ENCODE data around the gene DHRS11. TPM values are rescaled to one million over a fixed set of nuclear protein-coding genes. Genes with fewer than 3 reads are reported as not detected.

DHRS11 gene
- total and polyA plus RNA-seq, 12 donors = 5.9 to 28.1 (median 12.9) TPM

- no peaks in the 10 kb centered on the region for H3K36me3 ChIP-seq (replicated peaks in 1 of 2)
- peaks cover 0 to 28% of the 10 kb centered on the region in 2 donors for H3K4me1 ChIP-seq (replicated peaks in 1 of 2)
- no peak overlapping the region for H3K27ac ChIP-seq
- WGBS, 4 donors = 80 to 87% (median 83%) methylated on average over 6 to 7 of the region's 7 CpGs; no CpG with 5 or more reads in 1 of the 4 donors
- no peaks in the 10 kb centered on the region for H3K27me3 ChIP-seq
- DNase-seq = no peak
- H3K4me3 ChIP-seq = no peak overlapping the region
- intact Hi-C loops (cut with DNase I) = no loop called here
- H3K9me3 ChIP-seq (replicated peaks in 1 of 3) = no peaks in the 10 kb centered on the region
- TF ChIP-seq POLR2A (IDR thresholded peaks at IDR 0.05) = no peak
- TF ChIP-seq CTCF (IDR thresholded peaks at IDR 0.05) = no peak
Observed at GRCh38 chr17:36608280-36608679, 16.6 kb downstream of the DHRS11 start.

DNA sequence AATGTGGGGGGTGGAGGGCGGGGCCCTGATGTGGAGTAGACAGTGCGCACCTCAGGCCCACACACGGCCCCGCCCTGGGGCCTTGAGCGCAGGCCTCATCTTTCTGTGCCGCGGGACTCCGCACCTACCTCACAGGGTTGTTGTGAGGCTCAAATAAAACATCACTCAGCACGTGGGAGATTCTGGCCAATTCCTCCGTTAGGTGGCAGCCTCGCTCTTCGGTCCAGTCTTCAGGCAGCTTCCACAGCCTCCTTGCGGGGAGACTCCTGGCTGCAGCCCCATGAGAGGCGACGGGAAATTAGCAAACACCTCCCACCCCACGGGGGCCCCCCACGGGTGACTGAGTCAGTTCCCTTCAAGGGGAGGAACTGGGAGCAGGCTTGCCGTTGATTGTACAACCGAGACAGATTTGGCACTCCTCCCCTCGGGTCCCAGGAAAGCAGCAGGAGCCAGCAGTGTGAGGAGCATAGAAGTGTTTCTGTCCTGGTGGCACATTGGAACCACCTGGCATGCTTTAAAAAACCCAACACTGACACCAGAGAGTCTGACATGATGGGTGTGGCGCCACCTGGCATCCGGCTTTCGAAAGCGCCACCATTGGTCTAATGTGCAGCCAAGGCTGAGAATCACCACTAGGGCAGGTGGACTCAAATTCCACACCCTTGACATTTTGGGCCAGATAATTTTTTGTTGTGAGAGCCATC, 17.3 kb downstream of the DHRS11 start:
- WGBS, 4 donors = 14 to 30% (median 24%) methylated on average over 10 to 24 of the region's 24 CpGs
- intact Hi-C loops (cut with DNase I) = no loop called here
- no peaks in the 10 kb centered on the region for H3K27me3 ChIP-seq
- H3K4me3 ChIP-seq = peak overlapping the region in 1 of 4 donors; percentile 2
- H3K36me3 ChIP-seq (replicated peaks in 1 of 2) = no peaks in the 10 kb centered on the region
- TF ChIP-seq CTCF (IDR thresholded peaks at IDR 0.05) (peak; percentile 19 to 62 (median 49)), POLR2A (IDR thresholded peaks at IDR 0.05) (no peak)
- peaks cover 0 to 22% of the 10 kb centered on the region in 2 donors for H3K4me1 ChIP-seq (replicated peaks in 1 of 2)
- DNase-seq = peak; percentile 56 to 82 (median 74)
- peak overlapping the region in 1 of 5 donors; percentile 61 for H3K27ac ChIP-seq
- no peaks in the 10 kb centered on the region for H3K9me3 ChIP-seq (replicated peaks in 1 of 3)

DNA sequence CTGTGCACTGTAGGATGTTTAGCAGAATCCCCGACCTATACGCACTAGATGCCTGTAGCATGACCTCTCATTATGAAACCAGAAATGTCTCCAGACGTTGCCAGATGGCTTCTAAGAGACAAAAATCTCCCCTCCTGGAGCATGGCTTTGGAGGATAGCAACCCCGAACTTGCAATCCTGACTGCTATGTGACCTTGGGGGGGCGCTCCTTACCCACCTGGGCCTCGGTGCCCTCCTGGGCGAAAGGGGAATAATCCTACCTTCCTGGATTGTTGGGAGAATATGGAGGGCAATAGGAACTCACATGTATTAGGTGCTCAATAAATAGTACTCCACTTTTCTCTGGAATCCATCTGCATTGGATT, 17.8 kb downstream of the DHRS11 start:
- Histone ChIP-seq H3K9me3 (replicated peaks in 1 of 3) (no peaks in the 10 kb centered on the region), H3K27ac (no peak overlapping the region), H3K4me3 (no peak overlapping the region), H3K4me1 (replicated peaks in 1 of 2) (peaks cover 0 to 19% of the 10 kb centered on the region in 2 donors), H3K27me3 (no peaks in the 10 kb centered on the region), H3K36me3 (replicated peaks in 1 of 2) (no peaks in the 10 kb centered on the region)
- intact Hi-C loops (cut with DNase I) = no loop called here
- TF ChIP-seq CTCF (IDR thresholded peaks at IDR 0.05) = no peak
- TF ChIP-seq POLR2A (IDR thresholded peaks at IDR 0.05) = no peak
- no peak for DNase-seq
- WGBS, 4 donors = 66 to 78% (median 75%) methylated on average over 5 to 7 of the region's 7 CpGs

DNA sequence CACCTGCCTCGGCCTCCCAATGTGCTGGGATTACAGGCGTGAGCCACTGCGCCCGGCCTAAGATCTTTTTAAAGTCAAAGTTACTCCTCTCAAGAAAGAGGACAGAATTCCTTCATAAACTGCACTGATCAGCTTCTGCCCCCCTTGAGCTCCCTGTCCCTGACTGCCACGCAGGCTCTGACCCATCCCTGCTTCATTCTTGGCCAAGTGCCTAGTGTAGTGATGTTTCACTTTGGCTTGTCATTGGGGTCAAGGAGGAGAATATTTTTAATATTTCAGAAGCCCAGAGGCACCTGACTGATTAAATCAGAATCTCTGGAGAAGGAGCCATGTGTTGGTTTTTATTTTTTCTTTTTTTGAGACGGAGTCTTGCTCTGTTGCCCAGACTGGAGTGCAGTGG, 18.8 kb downstream of the DHRS11 start:
- Histone ChIP-seq H3K27ac (peak overlapping the region in 4 of 5 donors; percentile 3 to 58 (median 45)), H3K27me3 (no peaks in the 10 kb centered on the region), H3K4me1 (replicated peaks in 1 of 2) (peaks cover 0 to 19% of the 10 kb centered on the region in 2 donors), H3K9me3 (replicated peaks in 1 of 3) (no peaks in the 10 kb centered on the region), H3K36me3 (replicated peaks in 1 of 2) (no peaks in the 10 kb centered on the region), H3K4me3 (no peak overlapping the region)
- intact Hi-C loops (cut with DNase I) = no loop called here
- DNase-seq = peak; percentile 66 to 82 (median 77)
- WGBS, 4 donors = 35 to 55% (median 40%) methylated on average over 6 of the region's 6 CpGs
- TF ChIP-seq CTCF (IDR thresholded peaks at IDR 0.05) (no peak), POLR2A (IDR thresholded peaks at IDR 0.05) (no peak)
